ENCODE data around the gene ERCC6L2. TPM values are rescaled to one million over a fixed set of nuclear protein-coding genes. Genes with fewer than 3 reads are reported as not detected.

ERCC6L2 gene
- total RNA-seq, 1 experiment from 2014 or later = 65.8 TPM

DNA sequence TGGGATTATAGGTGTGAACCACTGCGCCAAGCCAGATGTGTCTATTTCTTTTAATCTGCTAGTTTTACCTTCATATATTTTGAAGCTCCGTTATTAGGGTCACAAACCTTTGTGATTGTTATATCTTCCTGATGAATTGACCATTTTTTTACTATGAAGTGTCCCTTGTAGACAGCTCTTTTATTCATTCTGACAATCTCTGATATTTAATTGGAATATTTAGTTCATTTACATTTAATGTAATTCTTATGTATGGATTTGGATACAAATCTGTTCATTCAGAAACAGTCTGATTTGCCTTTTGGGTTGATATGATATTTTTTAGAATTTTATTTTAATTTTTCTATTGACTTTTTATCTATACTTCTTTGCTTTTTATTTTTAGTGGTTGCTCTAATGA lies 17.2 kb downstream of the ERCC6L2 start:
- in situ Hi-C loops (cut with HindIII; ENCODE audit: low pct_unique_long_range_greater_than_20kb, low sequenced_read_pairs) = no loop called here
- no peak for DNase-seq (ENCODE audit: low read depth, low spot score)

DNA sequence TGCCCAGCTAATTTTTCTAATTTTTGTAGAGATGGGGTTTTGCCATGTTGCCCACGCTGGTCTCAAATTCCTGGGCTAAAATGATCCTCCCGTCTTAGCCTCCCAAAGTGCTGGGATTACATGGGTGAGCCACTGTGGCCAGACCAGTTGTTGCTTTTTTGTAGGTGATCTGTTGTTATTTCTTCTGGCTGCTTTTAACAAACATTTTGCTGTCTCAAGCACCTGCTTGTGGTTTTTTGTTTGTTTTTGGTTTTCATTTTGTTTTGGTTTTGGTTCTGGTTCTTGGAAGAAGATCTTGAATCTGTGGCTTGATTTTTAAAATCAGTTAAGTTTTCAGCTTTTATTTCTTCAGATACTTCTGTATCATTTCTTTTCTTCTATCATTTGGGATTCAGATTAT lies 21.1 kb downstream of the ERCC6L2 start:
- in situ Hi-C loops (cut with HindIII; ENCODE audit: low pct_unique_long_range_greater_than_20kb, low sequenced_read_pairs) = no loop called here
- no peak for DNase-seq (ENCODE audit: low read depth, low spot score)

DNA sequence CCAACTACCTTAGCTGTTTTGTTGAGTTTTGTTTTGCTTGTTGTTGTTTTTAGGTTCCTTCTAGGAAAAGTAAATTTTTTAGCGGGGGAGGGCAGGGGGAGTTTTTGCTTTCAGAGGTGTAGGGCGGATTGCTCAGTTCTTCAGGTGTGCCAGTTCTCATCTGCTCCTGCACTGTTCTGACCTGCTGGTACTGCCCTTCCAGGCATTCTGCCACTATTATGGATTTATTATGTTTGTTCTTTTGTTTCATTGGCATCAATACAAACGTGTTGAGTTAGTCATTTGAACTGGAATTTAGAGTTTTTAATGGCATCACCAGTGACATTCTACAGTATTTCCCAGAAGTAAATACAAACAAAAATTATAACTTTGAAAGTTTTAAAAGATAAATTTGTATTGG lies 26.0 kb downstream of the ERCC6L2 start:
- no peak for DNase-seq (ENCODE audit: low read depth, low spot score)
- in situ Hi-C loops (cut with HindIII; ENCODE audit: low pct_unique_long_range_greater_than_20kb, low sequenced_read_pairs) = no loop called here

DNA sequence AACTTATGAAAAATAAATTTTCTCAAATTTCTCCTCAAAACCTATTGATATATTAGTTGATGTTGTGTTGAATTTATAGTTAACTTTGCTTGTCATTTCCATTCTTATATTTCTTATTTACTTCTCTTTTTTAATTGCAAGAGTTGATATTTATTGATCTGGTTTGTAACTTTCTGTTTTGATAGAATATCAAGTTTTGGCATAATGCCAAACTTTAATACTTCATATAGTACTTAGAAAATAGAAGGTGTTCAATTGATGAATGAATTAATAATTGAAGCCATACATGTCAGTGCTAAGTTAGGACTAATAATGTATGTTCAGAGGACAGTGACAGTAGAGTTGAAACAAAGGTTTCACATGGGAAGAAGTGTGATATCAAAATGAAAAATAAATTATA lies 27.9 kb downstream of the ERCC6L2 start:
- in situ Hi-C loops (cut with HindIII; ENCODE audit: low pct_unique_long_range_greater_than_20kb, low sequenced_read_pairs) = no loop called here

DNA sequence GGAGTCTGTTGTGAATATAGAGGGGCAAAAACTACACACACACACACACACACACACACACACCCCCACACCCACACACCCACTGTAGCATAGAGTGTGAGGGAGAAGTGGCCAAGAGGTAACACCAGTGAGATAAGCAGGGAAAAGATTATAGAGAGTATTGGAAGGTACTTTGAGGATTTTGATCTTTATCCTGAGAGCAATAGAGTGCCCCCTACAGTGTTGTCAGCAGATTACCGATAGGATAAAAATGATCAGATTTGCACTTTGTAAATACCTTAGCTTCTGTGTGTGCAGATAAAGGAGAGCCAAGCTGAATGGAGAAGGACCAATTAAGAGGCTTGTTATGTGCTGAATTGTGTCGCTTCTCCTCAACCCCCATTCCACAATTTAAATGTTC lies 32.3 kb downstream of the ERCC6L2 start:
- in situ Hi-C loops (cut with HindIII; ENCODE audit: low pct_unique_long_range_greater_than_20kb, low sequenced_read_pairs) = no loop called here

More for the DNA sequence above, 27.9 kb downstream of the ERCC6L2 start:
- DNase-seq (ENCODE audit: low read depth, low spot score) = no peak

DNA sequence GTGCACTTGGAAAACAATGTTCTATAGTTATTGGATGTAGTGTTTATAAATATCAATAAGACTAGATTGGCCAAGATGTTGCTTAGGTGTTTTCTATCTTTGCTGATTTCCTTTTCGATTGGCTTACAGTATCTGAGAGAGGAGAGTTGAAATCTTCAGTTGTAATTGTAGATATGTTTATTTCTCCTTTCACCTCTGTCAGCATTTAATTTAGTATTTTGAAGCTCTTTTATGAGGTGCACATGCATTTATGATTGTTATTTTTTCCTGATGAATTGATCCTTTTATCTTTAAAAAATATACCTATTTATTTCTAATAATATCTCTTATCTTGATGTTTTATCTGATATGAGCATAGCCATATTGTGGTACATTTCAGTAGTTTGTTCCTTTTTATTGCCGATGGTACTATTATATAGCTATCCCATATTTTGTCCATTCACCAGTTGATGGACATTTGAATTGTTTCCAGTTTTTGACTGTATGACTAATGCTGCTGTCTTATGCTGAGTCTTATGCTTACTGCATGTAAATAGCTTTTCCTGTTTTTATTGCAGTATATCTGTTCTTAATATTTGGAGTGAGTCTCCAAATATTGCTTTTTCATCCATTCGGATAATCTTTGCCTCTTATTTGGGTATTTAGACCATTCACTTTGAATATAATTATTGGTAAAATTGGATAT lies 34.7 kb downstream of the ERCC6L2 start:
- no peak for DNase-seq (ENCODE audit: low read depth, low spot score)
- in situ Hi-C loops (cut with HindIII; ENCODE audit: low pct_unique_long_range_greater_than_20kb, low sequenced_read_pairs) = no loop called here

More for the DNA sequence above, 32.3 kb downstream of the ERCC6L2 start:
- peak; percentile 31 for DNase-seq (ENCODE audit: low read depth, low spot score)

DNA sequence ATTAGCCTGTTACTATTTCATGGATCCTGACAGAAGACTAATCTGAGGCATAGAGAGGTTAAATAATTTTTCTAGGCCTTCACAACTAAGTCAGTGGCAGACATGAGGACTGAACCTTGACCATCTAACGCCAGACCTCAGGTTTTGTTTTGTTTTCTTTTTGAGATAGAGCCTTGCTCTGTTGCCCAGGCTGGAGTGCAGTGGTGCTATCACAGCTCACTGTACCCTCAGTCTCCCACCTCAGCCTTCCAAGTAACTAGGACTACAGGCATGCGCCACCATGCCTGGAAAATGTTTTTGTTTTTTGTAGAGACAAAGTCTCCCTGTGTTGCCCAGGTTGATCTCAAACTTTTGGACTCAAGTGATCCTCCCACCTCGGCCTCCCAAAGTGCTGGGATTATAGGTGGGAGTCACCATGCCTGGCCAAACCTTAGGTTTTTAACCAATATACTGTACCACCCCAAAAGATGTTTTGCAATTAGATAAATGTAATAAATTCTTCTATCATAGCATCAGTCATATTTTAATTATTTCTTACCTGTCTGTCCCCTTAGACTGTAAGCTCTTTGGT lies 35.4 kb downstream of the ERCC6L2 start:
- in situ Hi-C loops (cut with HindIII; ENCODE audit: low pct_unique_long_range_greater_than_20kb, low sequenced_read_pairs) = no loop called here
- DNase-seq (ENCODE audit: low read depth, low spot score) = no peak

DNA sequence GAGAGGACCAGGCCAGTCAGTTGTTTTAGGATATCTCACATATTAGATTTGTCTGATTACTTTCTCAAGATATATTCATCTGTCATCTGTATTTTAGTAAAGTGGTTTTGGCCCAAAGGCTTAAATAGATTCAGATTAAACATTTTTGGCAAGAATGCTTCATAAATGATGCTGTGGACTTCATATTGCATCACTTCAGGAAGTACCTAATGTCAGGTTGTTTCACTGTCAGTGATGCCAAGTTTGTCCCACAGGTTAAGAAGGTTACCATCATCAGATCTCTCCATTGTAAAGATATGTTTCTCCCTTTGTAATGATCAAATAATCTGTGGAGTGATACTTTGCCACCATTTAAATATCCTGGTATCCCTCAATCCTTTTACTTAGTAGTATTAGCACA lies 37.3 kb downstream of the ERCC6L2 start:
- no peak for DNase-seq (ENCODE audit: low read depth, low spot score)
- in situ Hi-C loops (cut with HindIII; ENCODE audit: low pct_unique_long_range_greater_than_20kb, low sequenced_read_pairs) = no loop called here

DNA sequence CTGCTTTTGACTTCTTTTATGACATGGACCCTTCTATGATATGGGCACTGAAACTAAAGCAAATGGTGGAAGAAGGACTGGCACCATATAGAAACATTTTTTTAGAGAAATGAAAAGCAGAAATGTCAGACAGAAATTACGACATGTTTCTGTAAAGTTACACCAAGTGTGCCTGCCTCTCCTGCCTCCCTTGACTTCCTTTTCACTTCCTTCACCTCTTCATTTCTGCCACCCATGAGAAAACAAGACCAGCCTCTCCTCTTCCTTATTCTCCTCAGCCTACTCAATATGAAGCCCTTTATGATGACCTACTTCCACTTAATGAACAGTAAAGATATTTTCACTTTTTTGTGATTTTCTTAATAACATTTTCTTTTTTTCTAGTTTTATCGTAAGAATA lies 44.5 kb downstream of the ERCC6L2 start:
- in situ Hi-C loops (cut with HindIII; ENCODE audit: low pct_unique_long_range_greater_than_20kb, low sequenced_read_pairs) = no loop called here

DNA sequence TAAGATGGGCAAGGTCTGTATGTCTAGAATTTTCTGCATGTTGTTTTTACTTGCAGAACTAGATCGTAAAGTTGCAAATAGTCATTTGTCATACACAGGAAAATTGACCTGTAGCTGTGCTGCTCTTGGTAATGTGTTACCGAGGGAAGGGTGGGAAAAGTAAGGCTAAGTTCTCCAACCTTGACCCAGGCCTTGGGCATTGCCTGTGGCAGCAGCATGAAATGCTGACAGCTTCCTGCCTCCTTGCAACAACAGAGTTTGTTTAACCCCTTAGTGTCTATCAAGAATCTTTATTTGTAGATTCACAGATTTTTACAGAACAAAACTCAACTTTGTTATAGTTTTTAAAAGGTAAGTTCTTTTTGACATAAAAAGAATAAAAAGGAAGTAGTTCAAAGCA lies 48.3 kb downstream of the ERCC6L2 start:
- DNase-seq (ENCODE audit: low read depth, low spot score) = no peak
- in situ Hi-C loops (cut with HindIII; ENCODE audit: low pct_unique_long_range_greater_than_20kb, low sequenced_read_pairs) = no loop called here

More for the DNA sequence above, 44.5 kb downstream of the ERCC6L2 start:
- DNase-seq (ENCODE audit: low read depth, low spot score) = no peak

DNA sequence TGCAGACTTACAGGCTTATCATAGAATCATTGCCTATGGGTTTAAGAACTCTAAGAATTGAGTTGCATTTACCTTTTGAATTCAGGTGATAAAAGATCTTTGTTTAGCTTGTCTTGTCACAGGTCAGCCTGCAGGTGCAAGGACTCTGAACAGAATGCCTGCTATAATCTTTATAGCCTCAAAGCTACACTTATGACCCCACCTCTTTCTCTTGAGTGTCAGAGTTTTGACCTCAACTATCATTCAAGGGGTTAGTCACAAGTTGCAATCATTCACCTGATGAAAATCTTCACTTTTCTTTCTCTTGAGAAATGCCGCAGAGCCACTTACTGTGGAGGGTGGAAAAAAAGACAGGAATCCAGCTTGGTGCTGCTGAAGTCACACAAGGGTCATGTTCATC lies 49.5 kb downstream of the ERCC6L2 start:
- no peak for DNase-seq (ENCODE audit: low read depth, low spot score)
- in situ Hi-C loops (cut with HindIII; ENCODE audit: low pct_unique_long_range_greater_than_20kb, low sequenced_read_pairs) = no loop called here

DNA sequence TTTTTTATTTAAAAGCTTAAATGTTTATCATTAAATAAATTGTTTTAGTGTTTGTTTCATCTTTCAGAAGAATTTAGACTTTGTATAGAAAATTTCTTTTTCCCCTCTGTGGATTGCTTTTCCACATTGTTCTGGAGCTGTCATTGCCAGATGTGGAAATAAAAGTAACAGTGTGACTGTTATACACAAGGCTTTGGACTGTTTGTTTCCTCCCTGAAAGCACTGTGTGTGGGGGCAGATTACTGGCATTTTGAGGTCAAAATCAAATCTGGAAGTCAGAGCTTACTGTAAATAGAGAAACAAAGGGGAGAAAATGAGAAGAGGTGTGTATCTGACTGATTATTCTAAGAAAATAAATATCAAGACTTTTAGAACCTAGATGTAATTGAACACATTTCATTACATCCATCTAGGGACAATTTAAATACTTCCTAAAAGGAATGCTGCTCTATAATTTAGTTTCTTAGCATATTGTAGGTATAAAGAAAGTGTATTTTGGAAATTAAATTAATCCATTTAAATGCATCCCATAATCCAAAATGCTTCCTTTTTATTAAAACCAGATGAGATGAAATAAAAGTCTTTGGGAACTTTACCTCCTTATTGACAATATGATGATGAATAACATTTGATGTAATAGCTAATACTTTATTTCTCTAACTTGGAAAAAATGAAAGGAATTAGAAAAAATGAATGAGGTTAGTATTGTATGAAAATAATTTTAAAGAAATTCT lies 51.9 kb downstream of the ERCC6L2 start:
- no peak for DNase-seq (ENCODE audit: low read depth, low spot score)
- in situ Hi-C loops (cut with HindIII; ENCODE audit: low pct_unique_long_range_greater_than_20kb, low sequenced_read_pairs) = no loop called here

DNA sequence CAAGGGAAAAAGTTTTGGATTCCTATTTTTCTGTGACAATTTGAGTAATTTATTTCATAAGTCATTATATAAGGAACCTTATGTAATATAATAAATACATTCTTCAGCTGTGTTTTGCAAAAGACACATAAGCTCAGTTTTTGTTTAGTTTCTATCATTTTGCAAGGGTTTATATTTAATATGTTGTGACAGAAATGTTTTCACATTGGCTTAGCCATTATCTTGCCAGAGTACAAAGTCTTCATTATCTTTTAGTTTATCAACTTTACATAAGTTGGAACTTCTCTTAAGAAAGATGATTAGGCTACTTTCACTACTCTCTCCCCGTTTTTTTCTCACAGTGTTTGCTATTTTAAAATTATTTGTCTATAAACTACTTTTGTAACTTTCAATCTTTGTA lies 54.8 kb downstream of the ERCC6L2 start:
- in situ Hi-C loops (cut with HindIII; ENCODE audit: low pct_unique_long_range_greater_than_20kb, low sequenced_read_pairs) = no loop called here

DNA sequence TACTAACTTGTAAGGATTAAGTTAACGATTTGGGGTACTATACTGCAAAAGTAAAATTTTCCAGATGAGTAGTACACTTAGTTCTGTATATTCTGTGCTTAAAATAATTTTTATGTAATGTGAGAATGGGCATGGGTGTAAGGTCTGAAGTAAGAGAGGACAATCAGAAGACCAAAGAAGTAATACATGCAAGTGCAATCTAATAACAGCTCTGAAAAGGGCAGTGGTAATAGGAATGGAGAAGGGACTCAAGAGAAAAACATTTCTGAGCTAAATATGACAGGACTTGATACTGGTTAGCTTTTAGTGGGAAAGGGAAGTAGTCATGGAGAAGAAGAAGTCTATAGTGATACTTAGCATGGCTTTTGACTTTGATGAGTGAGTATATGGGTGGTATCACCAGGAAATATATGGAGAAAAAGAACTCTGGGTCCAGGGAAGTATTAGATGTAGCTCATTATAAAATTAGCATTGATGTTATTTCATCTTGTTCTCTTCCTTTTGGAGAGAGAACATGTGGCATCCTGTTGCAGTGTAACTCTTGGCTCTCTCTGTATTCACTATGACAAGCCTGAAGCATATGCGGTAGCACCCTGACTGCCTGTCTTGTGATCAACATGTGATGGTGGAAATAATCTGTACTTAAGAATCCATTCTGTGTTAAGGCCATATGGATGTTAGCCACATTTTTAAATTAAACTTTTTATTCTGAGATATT lies 60.5 kb downstream of the ERCC6L2 start:
- in situ Hi-C loops (cut with HindIII; ENCODE audit: low pct_unique_long_range_greater_than_20kb, low sequenced_read_pairs) = no loop called here
- DNase-seq (ENCODE audit: low read depth, low spot score) = peak; percentile 63

More for the DNA sequence above, 54.8 kb downstream of the ERCC6L2 start:
- DNase-seq (ENCODE audit: low read depth, low spot score) = no peak

DNA sequence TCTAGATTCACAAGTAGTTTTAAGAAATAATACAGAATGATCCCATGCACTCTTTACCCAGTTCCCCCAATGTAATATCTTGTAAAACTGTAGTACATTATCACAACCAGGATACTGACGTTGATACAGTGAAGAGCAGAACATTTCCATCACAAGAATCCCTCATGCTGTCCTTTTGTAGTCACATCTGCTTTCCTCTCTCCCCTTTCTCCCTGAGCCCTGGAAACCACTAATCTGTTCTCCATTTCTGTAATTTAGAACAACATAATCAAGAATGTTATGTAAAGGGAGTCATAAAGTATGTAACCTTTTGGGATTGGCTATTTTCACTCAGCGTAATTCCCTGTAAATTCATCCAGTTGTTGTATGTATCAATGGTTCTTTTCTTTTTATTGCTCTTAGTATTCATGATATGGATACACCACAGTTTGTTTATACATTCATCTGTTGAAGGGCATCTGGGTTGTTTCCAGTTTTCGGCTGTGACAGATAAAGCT lies 61.1 kb downstream of the ERCC6L2 start:
- in situ Hi-C loops (cut with HindIII; ENCODE audit: low pct_unique_long_range_greater_than_20kb, low sequenced_read_pairs) = no loop called here

DNA sequence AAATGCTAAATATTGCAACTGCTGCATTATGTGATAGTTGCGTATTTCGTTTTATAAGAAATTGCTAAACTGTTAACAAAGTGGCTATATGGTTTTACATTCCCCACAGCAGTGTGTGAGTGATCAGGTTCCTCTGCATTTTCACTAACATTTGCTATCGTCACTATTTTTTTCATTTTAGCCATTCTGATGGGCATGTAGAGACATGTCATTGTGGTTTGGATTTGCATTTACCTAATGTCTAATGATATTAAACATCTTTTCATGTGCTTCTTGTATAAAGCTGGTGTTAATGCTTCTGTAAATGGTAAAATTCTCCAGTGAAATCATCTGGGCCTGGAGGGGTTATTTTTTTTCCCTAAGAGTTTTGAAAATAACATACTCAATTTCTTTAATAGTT lies 61.6 kb downstream of the ERCC6L2 start:
- in situ Hi-C loops (cut with HindIII; ENCODE audit: low pct_unique_long_range_greater_than_20kb, low sequenced_read_pairs) = no loop called here
- DNase-seq (ENCODE audit: low read depth, low spot score) = no peak

More for the DNA sequence above, 61.1 kb downstream of the ERCC6L2 start:
- DNase-seq (ENCODE audit: low read depth, low spot score) = no peak

DNA sequence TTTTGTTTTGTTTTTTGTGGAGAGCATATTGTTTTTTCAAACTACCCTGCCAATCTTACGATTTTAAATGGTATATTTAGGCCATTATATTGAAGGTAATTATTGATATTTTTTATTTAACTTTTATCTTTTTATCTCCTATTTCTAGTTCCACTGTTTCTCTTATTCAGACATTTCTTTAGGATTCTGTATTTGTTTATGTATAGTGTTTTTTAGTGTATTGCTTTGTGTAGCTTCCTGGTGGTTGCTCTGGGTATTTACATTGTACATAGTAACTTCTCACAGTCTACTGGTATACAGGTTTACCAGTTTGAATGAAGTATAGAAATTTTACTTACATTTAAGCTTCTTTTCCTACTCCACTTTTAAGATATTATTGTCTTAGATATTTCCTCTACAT lies 63.2 kb downstream of the ERCC6L2 start:
- no peak for DNase-seq (ENCODE audit: low read depth, low spot score)
- in situ Hi-C loops (cut with HindIII; ENCODE audit: low pct_unique_long_range_greater_than_20kb, low sequenced_read_pairs) = no loop called here

DNA sequence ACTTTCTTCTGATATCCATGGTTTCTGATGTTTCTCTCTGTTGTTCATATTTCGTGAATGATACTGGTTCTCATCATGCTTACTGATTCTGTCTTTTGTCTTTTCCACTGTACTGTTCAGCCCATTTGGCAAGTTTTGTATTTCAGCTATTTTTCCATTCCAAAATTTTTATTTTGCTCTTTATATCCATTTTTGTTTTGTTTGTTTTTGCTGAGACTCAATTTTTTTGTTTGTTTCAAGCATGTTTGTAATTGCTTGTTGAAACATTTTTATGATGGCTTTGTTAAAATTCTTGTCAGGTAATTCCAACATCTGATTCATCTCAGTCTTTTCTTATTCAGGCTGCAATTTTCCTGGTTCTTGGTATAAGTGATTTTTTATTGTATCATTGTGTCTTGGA lies 64.0 kb downstream of the ERCC6L2 start:
- no peak for DNase-seq (ENCODE audit: low read depth, low spot score)
- in situ Hi-C loops (cut with HindIII; ENCODE audit: low pct_unique_long_range_greater_than_20kb, low sequenced_read_pairs) = no loop called here

All from SK-MEL-5 (cell line).